ENCODE measurements around the gene USF1. TPM values are rescaled to one million over a fixed set of nuclear protein-coding genes. Genes with fewer than 3 reads are reported as not detected.
"Not testable (repeated sequence)": the region's sequence is repeated elsewhere in the genome, so short reads cannot be mapped to it uniquely, and the experiment has no call there.

The USF1 gene
- total RNA-seq, 1 experiment from 2014 or later: 68.1 TPM

- Histone ChIP-seq H3K9me3 (replicated peaks) (no peaks in the 10 kb centered on the region), H3K4me1 (replicated peaks) (peaks cover 6% of the 10 kb centered on the region), H3K27ac (no peak overlapping the region), H3K27me3 (replicated peaks) (no peaks in the 10 kb centered on the region), H3K36me3 (peaks cover 14% of the 10 kb centered on the region), H3K4me3 (no peak overlapping the region)
- DNase-seq (ENCODE audit: low read depth in 1 of 2, low spot score in 2 of 2): no peak
Measured at GRCh38 chr1:161047436-161048420, 2.0 kb upstream of the USF1 start.

GRCh38 chr1:161046605-161047228 lies 940 bp upstream of the USF1 start:
- Histone ChIP-seq H3K36me3 (peaks cover 24% of the 10 kb centered on the region), H3K27ac (peak overlapping the region; percentile 93), H3K4me1 (replicated peaks) (peaks cover 6% of the 10 kb centered on the region), H3K9me3 (replicated peaks) (no peaks in the 10 kb centered on the region), H3K4me3 (peak overlapping the region; percentile 63), H3K27me3 (replicated peaks) (no peaks in the 10 kb centered on the region)
- no peak for DNase-seq (ENCODE audit: low read depth in 1 of 2, low spot score in 2 of 2)

- H3K4me3 ChIP-seq: peak overlapping the region; percentile 63
- no peaks in the 10 kb centered on the region for H3K9me3 ChIP-seq (replicated peaks)
- no peaks in the 10 kb centered on the region for H3K27me3 ChIP-seq (replicated peaks)
- peaks cover 40% of the 10 kb centered on the region for H3K36me3 ChIP-seq
- peaks cover 6% of the 10 kb centered on the region for H3K4me1 ChIP-seq (replicated peaks)
- peak overlapping the region; percentile 93 for H3K27ac ChIP-seq
- peak; percentile 72 to 73 for DNase-seq (ENCODE audit: low read depth in 1 of 2, low spot score in 2 of 2)
Measured at GRCh38 chr1:161044908-161045735, 655 bp downstream of the USF1 start.

DNA sequence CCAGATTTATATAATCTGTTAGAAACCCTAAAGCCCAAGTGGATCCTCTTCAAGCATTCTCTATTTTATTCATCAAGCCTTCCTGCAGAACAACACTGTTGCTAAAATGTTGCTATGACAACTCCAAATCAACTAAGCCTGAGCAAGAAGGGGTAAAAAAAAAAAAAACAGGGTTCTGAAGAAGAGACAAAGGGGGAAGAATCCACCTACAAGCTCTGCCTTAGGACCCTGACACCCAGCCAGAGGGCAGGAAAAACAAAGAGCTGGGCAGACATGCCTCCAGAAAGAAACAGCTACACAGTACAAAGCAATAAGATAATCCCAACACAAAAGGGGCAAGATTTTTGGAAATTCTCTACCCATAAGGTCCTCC lies 1.3 kb downstream of the USF1 start:
- H3K9me3 ChIP-seq (replicated peaks): no peaks in the 10 kb centered on the region
- DNase-seq (ENCODE audit: low read depth in 1 of 2, low spot score in 2 of 2): no peak
- peaks cover 46% of the 10 kb centered on the region for H3K36me3 ChIP-seq
- H3K4me3 ChIP-seq: peak overlapping the region; percentile 63
- H3K27me3 ChIP-seq (replicated peaks): no peaks in the 10 kb centered on the region
- H3K27ac ChIP-seq: peak overlapping the region; percentile 93
- H3K4me1 ChIP-seq (replicated peaks): peaks cover 6% of the 10 kb centered on the region

- Histone ChIP-seq H3K27ac (no peak overlapping the region), H3K36me3 (peaks cover 61% of the 10 kb centered on the region), H3K27me3 (replicated peaks) (no peaks in the 10 kb centered on the region), H3K9me3 (replicated peaks) (no peaks in the 10 kb centered on the region), H3K4me1 (replicated peaks) (peaks cover 6% of the 10 kb centered on the region), H3K4me3 (no peak overlapping the region)
- DNase-seq (ENCODE audit: low read depth in 1 of 2, low spot score in 2 of 2): no peak
Measured at GRCh38 chr1:161039546-161039945, 6.2 kb downstream of the USF1 start.

GRCh38 chr1:161039154-161039545 lies 6.6 kb downstream of the USF1 start:
- Histone ChIP-seq H3K27me3 (replicated peaks) (no peaks in the 10 kb centered on the region), H3K27ac (no peak overlapping the region), H3K9me3 (replicated peaks) (no peaks in the 10 kb centered on the region), H3K4me3 (no peak overlapping the region), H3K4me1 (replicated peaks) (peaks cover 2% of the 10 kb centered on the region), H3K36me3 (peaks cover 59% of the 10 kb centered on the region)
- DNase-seq (ENCODE audit: low read depth in 1 of 2, low spot score in 2 of 2): no peak

DNA sequence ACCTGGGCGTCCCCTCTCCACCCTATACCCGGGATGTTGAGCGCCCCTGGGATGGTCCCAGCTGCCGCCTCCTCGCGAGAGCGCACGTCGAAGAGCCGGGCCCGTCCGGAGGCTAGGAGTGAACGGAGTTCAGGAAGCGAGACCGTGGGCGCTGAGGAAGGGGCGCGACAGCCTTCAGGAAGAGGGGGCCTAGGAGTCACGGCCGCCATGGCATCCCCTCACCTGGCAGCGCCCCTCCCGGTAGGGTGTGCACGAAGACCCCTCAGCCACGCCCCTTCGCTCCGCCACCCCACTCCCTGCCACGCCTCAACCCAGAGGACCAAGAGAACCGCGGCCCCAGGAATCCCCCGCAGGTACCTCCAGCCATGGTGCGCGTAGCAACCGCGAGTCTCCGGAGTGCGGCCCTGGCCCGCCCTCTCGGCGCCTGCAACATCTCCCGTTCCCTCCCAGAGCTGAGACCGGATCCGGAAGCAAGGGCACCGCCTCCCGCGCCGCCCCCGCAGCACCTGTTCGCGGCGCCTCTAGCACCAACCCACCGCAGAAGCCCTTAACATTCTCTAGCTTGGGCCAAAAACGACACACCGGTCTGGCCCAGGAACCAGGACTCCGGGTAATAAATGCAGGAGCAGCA lies 7.1 kb downstream of the USF1 start, which contains the start of gene TSTD1:
TSS of gene TSTD1 (minus strand) at position 442 of the 631 bp plus-strand sequence. CDS start at position 367, 75 bp downstream.
- Histone ChIP-seq H3K36me3 (peaks cover 57% of the 10 kb centered on the region), H3K9me3 (replicated peaks) (no peaks in the 10 kb centered on the region), H3K27me3 (replicated peaks) (no peaks in the 10 kb centered on the region), H3K4me1 (replicated peaks) (no peaks in the 10 kb centered on the region), H3K27ac (no peak within 1 kb of the TSS), H3K4me3 (no peak within 1 kb of the TSS)
- DNase-seq (ENCODE audit: low read depth in 1 of 2, low spot score in 2 of 2): no peak

- no peak overlapping the region for H3K4me3 ChIP-seq
Measured at GRCh38 chr1:161037661-161038522, 7.9 kb downstream of the USF1 start.

DNA sequence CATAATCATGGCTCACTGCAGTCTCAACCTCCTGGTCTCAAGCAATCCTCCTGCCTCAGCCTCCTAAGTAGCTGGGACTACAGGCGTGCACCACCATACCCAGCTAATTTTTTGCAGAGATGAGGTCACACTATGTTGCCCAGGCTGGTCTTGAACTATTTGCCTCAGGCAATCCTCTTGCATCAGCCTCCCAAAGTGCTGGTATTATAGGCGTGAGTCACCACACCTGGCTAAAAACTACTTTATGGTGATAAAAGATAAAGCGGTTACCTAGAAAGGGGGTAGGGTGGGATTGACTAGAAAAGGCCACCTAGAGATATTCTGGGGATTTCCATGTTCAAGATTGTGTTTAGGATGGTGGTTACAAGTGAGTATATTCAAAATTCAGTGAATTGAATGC lies 12.0 kb downstream of the USF1 start:
- no peak for DNase-seq (ENCODE audit: low read depth in 1 of 2, low spot score in 2 of 2)
- peaks cover 14% of the 10 kb centered on the region for H3K36me3 ChIP-seq
- H3K4me3 ChIP-seq: no peak overlapping the region
- H3K9me3 ChIP-seq (replicated peaks): no peaks in the 10 kb centered on the region
- no peaks in the 10 kb centered on the region for H3K4me1 ChIP-seq (replicated peaks)
- no peak overlapping the region for H3K27ac ChIP-seq
- H3K27me3 ChIP-seq (replicated peaks): no peaks in the 10 kb centered on the region

More at GRCh38 chr1:161037661-161038522, 7.9 kb downstream of the USF1 start:
- Histone ChIP-seq H3K27me3 (replicated peaks) (no peaks in the 10 kb centered on the region), H3K9me3 (replicated peaks) (no peaks in the 10 kb centered on the region), H3K4me1 (replicated peaks) (no peaks in the 10 kb centered on the region), H3K36me3 (peaks cover 53% of the 10 kb centered on the region), H3K27ac (no peak overlapping the region)
- DNase-seq (ENCODE audit: low read depth in 1 of 2, low spot score in 2 of 2): no peak

- no peak for DNase-seq (ENCODE audit: low read depth in 1 of 2, low spot score in 2 of 2)
- H3K27me3 ChIP-seq (replicated peaks): no peaks in the 10 kb centered on the region
- no peak overlapping the region for H3K27ac ChIP-seq
- H3K36me3 ChIP-seq: 0 out of 2 replicates have a peak, but pooled peaks cover under 1% of the 10 kb centered on the region
- no peaks in the 10 kb centered on the region for H3K4me1 ChIP-seq (replicated peaks)
- H3K9me3 ChIP-seq (replicated peaks): no peaks in the 10 kb centered on the region
- H3K4me3 ChIP-seq: no peak overlapping the region
Measured at GRCh38 chr1:161032409-161032808, 13.4 kb downstream of the USF1 start.

- DNase-seq (ENCODE audit: low read depth in 1 of 2, low spot score in 2 of 2): no peak
- no peak overlapping the region for H3K4me3 ChIP-seq
- no peak overlapping the region for H3K27ac ChIP-seq
- H3K4me1 ChIP-seq (replicated peaks): no peaks in the 10 kb centered on the region
- H3K36me3 ChIP-seq: no peaks in the 10 kb centered on the region
- H3K27me3 ChIP-seq (replicated peaks): no peaks in the 10 kb centered on the region
- H3K9me3 ChIP-seq (replicated peaks): no peaks in the 10 kb centered on the region
Measured at GRCh38 chr1:161031874-161032273, 13.9 kb downstream of the USF1 start.

GRCh38 chr1:161029466-161029865 lies 16.3 kb downstream of the USF1 start:
- H3K27me3 ChIP-seq (replicated peaks); H3K36me3 ChIP-seq; DNase-seq (ENCODE audit: low read depth in 1 of 2, low spot score in 2 of 2); H3K9me3 ChIP-seq (replicated peaks); H3K27ac ChIP-seq; H3K4me3 ChIP-seq; H3K4me1 ChIP-seq (replicated peaks): not testable (repeated sequence)

Measured in SJSA1 (cell line).